ENCODE data around the gene RBM28.

RBM28 gene

DNA sequence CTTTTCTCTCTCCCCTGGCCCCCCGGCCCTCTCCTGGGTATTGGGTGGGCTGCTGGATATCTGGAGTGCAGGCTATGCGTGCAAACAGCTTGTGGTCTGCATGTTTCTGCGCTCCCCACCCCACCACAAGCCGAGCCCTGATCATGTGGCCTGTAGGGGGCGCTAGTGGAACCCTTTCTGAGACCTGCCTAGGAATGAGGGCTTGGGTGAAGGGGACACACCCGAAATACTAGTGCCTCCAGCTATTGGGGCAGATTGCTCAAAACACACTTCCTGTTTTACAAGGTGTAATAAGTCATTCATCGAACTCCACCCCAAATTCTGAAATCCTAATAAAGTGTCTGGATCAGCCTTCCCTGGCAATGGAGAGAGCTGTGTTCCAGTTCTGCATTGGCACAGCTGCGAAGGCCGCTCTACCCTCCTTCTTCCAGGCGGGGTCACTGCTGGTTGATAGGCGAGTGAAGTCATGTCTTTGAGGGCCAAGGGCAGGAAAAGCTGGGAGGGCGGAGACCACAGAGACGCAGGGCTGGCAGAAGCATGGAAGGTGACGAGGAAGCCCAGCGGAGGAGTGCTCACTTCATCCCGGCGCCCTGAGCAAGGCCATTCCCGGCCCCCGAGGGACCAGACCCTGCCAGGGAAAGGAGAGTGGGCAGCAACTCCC lies 37.6 kb upstream of the RBM28 start:
- no peak for DNase-seq (ENCODE audit: low read depth)
- TF ChIP-seq, protein P1, sequence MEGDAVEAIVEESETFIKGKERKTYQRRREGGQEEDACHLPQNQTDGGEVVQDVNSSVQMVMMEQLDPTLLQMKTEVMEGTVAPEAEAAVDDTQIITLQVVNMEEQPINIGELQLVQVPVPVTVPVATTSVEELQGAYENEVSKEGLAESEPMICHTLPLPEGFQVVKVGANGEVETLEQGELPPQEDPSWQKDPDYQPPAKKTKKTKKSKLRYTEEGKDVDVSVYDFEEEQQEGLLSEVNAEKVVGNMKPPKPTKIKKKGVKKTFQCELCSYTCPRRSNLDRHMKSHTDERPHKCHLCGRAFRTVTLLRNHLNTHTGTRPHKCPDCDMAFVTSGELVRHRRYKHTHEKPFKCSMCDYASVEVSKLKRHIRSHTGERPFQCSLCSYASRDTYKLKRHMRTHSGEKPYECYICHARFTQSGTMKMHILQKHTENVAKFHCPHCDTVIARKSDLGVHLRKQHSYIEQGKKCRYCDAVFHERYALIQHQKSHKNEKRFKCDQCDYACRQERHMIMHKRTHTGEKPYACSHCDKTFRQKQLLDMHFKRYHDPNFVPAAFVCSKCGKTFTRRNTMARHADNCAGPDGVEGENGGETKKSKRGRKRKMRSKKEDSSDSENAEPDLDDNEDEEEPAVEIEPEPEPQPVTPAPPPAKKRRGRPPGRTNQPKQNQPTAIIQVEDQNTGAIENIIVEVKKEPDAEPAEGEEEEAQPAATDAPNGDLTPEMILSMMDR (conservative IDR thresholded peaks at IDR 0.05; ENCODE audit: low read depth, low read length) = peak; percentile 69
- no peak overlapping the region for H3K4me3 ChIP-seq (ENCODE audit: low read length)

DNA sequence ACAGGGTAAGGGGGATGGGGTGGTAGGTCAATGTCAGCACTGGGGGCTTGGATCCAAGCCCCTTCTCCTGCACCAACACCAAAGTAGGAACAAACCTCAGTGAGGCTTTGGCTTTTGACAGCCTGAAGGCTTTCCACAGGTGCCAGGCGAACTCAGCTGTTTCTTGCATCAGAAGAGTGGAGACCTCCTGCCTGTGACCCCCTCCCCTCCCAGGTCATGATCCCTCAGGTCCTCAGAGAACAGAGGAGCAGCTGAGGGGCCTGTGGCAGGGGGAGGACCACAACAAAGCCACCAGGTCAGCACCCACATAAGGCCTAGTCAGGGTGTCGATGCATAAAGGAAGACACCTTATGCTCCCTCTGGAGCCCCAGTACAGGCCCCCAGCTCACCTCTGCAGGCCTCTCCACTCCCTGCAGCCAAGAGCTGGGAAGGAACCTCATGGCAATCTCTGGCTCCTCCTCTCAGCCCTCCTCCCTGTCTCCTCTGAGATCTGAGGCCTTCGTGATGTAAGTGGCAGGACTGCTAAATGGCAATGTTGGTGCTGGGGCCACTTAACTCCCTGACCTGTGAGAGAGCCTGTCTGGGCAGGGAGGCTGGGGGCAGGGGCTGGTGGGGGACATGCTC lies 36.9 kb upstream of the RBM28 start:
- H3K4me3 ChIP-seq (ENCODE audit: low read length) = no peak overlapping the region
- TF ChIP-seq, protein P1 (conservative IDR thresholded peaks at IDR 0.05; ENCODE audit: low read depth, low read length) = no peak
- DNase-seq (ENCODE audit: low read depth) = no peak

DNA sequence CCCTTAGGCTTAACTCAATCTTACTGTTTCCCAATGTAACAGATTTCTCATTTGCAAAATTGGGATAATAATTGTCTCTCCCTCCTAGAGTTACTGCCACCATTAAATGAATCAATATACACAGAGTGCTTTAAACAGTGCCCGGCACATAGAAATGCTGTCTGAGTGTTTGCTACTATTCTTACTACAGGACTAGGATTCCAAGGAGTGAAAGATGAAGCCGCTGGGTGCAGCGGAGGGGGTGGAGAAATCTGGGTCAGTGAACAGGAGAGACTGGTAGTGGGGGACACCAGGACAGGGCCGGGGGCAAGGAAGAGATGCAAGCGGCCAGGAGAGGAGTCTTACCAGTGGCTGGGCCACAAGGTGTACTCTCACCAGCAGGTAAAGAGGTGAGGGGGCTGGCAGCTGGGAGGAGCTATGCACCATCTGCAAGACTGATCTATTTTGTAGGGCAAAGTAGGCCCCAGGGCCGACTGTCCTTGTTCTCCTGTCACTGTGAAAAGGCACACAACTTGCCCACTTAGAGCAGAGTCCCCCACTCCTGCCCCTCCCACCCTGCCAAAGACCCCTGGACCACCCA lies 36.3 kb upstream of the RBM28 start:
- no peak overlapping the region for H3K4me3 ChIP-seq (ENCODE audit: low read length)
- no peak for DNase-seq (ENCODE audit: low read depth)
- TF ChIP-seq, protein P1 (conservative IDR thresholded peaks at IDR 0.05; ENCODE audit: low read depth, low read length) = no peak

DNA sequence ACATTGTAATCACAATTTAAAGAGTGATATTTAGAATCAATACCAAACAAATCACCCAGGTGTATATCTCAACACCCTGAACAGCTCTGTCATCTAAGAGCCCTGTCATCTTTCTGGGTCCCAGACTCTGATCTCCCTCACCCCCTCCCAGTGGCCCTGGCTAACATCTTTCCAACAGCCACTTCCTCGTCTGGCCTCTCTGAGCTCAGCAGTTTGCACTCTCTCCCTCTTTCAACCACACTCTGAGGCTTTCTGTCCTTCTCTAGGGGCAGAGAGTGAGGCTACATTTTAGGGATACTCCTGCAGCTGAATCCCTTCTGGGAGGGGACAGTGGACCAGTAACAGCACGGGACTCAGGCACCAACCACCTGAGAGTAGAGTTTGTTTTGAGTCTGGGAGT lies 34.9 kb upstream of the RBM28 start:
- DNase-seq (ENCODE audit: low read depth) = no peak
- no peak overlapping the region for H3K4me3 ChIP-seq (ENCODE audit: low read length)
- TF ChIP-seq, protein P1 (conservative IDR thresholded peaks at IDR 0.05; ENCODE audit: low read depth, low read length) = no peak

DNA sequence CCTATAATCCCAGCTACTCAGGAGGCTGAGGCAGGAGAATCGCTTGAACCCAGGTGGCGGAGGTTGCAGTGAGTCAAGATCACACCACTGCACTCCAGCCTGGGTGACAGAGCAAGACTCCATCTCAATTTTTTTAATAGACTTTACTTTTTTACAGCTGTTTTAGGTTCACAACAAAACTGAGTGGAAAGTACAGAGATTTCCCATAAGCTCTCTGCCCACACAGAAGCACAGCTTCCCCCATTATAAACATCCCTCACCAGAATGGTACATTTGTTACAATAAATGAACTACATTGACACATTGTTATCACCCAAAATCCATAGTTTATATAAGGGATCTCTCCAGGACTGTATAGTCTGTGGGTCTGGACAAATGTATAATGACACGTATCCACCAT lies 32.4 kb upstream of the RBM28 start:
- H3K4me3 ChIP-seq (ENCODE audit: low read length) = no peak overlapping the region
- TF ChIP-seq, protein P1 (conservative IDR thresholded peaks at IDR 0.05; ENCODE audit: low read depth, low read length) = no peak
- no peak for DNase-seq (ENCODE audit: low read depth)

DNA sequence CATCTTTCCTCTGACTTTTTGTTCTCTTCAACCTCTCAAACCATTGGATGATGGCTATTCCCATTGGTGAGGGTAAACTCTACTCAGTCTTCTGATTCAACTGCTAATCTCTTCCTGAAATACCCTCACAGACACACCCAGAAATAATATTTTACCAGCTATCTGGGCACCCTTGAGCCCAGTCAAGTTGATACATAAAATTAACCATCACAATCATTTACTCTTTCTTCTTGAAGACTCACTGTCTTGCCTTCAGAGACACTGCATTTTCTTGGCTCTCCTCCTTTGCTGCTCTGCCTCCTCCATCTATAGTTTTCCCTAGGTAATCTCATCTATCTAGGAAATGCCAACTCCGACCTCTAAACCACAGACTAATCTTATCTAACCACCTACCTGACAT lies 30.3 kb upstream of the RBM28 start:
- DNase-seq (ENCODE audit: low read depth) = no peak
- no peak overlapping the region for H3K4me3 ChIP-seq (ENCODE audit: low read length)
- TF ChIP-seq, protein P1 (conservative IDR thresholded peaks at IDR 0.05; ENCODE audit: low read depth, low read length) = no peak

DNA sequence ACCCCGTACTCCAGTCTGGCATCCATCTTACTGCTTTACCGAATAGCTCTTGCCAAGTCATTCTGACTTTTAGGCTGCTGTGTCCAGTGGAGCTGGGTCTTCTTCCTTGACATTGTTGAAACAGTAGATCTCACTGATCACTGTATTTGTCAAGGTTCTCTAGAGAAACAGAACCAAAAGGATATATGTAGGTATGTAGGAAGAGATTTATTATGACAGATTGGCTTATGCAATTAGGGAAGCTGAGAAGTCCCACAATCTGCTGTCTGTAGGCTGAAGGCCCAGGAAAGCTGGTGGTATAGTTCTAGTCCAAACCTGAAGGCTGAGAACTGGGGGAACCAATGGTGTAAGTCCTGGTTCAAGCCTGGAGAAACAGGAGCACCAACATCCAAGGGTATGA lies 29.9 kb upstream of the RBM28 start:
- DNase-seq (ENCODE audit: low read depth) = no peak
- H3K4me3 ChIP-seq (ENCODE audit: low read length) = no peak overlapping the region
- TF ChIP-seq, protein P1 (conservative IDR thresholded peaks at IDR 0.05; ENCODE audit: low read depth, low read length) = no peak

Data from retinal pigment epithelial cell (primary cell).